Hindlimb muscle (tissue), 1 donor: ENCODE data around the gene PALMD. TPM values are rescaled to one million over a fixed set of nuclear protein-coding genes. Genes with fewer than 3 reads are reported as not detected.

Experiments
- DNase-seq: peaks from one replicate; pipeline ENCODE4 v3.0.0-alpha.2; 2013
- polyA plus RNA-seq: library from polyadenylated mRNA; unstranded; fragments of 120-200 nt; gene quantifications from one replicate; pipeline ENCODE4 v1.2.1, GENCODE V29; 2013; ENCODE audit not compliant: insufficient read length

Gene PALMD
- polyA plus RNA-seq, 1 donor = 106 TPM

GRCh38 chr1:99700020-99700419, 54.1 kb downstream of the PALMD start:
- no peak for DNase-seq

DNA sequence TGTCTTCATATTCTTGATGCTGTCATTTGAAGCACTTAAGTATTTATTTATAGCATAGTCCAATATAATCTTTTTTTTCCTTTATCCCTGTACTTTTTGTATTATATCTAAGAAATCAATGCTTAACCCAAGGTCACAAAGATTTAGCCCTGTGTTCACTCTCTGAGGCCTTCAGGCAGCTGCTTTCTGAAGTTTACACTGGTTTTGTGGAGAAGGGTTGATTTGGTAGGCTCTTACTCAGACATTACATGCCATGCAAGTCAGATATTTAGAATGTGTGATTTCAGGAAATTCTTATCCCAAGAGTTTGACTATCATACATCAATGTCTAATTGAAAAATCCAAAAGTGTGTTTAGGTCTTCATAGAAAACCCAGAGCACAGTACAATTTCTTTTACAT, 56.3 kb downstream of the PALMD start:
- no peak for DNase-seq

- no peak for DNase-seq
These were observed 58.5 kb downstream of the PALMD start for GRCh38 chr1:99704356-99704816.

GRCh38 chr1:99705385-99705784, 59.5 kb downstream of the PALMD start:
- no peak for DNase-seq

DNA sequence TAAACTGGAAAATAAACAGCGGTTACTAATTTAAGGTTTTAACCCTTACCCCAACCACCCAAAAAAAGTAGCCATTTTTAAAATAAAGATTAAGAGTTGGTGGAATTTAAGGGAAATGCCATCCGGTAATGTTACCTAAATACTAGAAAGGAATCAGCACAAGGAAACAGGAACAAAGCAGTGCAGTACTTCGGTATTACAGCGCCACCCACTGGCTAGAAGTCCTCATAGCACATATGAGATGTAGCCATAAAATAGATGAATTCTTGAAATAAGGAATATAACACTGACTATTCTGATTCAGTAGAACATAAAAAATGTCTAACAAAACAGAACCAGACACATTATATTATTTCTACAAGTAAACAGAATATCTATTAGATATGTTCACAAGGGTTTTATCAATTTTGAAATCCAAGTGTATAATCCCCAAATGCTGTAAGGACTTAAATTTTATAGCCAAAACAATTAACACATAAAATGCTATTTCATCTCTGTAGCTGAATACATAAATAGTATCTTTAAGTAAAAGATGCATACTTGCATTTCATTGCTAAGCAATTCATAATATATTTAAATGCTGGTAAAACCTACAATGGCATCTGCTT, 61.7 kb downstream of the PALMD start:
- peak; percentile 67 for DNase-seq

DNA sequence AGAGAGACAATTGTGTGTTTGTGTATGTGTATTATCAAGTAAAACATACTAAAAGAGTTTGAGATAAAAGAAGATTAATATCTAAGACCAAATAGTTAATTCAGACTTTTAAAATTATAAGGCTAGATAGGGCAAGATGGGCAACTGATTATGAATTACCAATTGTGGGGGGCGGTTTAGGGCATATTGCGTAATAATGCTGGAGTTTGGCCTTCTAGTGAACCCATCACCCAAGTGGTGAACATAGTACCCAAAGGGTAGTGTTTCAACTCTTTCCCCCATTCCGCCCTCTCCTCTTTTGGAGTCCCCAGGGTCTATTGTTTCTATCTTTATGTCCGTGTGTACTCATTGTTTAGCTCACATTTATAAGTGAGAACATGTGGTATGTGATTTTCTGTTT, 65.1 kb downstream of the PALMD start:
- no peak for DNase-seq

GRCh38 chr1:99713006-99713405, 67.1 kb downstream of the PALMD start:
- DNase-seq = no peak

DNA sequence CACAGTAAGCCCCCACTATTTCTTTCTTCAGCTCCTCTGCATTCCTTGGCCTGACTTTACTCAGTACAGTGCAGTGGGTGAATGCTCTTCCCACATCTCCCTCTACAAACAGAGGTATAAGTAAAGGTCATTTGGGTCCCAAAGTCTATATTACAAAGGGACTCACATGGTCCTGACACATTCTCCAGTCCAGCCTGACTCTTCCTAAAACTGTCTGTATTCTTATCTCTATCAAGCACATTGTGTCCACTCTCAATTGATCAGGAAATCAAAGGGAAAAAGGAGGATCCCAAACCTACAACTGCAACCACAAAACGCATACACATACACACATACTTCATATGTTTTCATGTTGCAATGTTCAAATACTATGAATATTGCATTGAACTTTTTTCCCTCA, 71.1 kb downstream of the PALMD start:
- DNase-seq = no peak

DNA sequence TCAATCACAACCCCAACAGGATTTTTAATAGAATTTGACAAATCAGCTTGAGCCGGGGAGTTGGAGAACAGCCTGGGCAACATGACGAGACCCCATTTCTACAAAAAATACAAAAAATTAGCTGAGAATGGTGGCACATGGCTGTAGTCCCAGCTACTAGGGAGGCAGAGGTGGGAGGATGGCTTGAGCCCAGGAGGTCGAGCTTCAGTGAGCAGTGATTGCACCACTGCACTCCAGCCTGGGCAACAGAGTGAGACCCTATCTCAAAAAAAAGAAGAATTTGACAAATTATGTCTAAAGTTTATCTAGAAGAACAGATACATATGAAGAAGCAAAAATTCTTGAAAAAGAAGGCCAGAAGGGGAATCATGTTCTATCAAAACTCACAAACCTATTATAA, 77.3 kb downstream of the PALMD start:
- DNase-seq = no peak

DNA sequence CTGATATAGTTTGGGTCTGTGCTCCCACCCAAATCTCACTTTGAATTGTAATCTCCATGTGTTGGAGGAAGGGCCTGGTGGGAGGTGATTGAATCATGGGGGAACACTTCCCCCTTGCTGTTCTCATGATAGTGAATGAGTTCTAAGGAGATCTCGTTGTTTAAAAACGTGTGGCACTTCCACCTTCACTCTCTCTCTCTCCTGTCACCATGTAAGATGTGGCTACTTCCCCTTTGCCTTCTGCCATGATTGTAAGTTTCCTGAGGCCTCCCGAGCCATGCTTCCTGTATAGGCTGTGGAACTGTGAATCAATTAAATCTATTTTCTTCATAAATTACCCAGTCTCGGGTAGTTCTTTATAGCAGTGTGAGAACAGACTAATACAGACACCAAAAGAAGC, 80.1 kb downstream of the PALMD start:
- no peak for DNase-seq

DNA sequence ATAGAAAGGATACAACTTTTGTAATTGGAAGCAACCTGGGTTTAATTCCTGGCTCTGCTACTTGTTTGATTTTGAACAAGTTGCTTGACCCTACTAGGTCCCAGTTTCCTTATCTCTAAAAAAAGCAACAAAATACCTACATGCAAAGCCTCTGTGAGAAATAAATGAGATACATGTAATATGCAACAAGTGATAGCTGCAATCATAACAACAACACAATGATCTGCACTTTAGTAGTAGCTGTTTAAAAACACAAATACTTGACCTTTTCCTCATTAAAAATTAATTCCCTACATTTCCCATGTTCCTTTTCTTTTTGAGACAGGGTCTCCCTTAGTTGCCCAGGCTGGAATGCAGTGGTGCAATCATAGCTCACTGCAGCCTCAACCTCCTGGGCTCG, 80.5 kb downstream of the PALMD start:
- DNase-seq = no peak

DNA sequence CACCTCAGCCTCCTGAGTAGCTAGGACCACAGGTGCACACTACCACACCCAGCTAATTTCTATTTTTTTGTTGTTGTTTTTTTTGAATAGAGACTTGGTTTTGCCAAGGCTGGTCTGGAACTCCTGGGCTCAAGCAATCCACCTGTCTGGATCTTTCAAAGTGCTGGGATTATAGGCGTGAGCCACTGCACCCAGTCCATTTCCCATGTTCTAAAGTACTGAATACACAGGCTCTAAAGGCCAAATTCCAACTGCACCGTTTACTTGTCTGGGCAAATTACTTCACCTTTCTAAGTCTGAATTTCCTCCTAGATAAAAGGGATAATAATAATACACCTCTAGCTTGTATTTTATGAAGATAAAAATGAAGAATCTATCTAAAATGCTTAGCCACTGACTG, 80.9 kb downstream of the PALMD start:
- no peak for DNase-seq

- no peak for DNase-seq
These were observed 81.8 kb downstream of the PALMD start for GRCh38 chr1:99727575-99728185.

DNA sequence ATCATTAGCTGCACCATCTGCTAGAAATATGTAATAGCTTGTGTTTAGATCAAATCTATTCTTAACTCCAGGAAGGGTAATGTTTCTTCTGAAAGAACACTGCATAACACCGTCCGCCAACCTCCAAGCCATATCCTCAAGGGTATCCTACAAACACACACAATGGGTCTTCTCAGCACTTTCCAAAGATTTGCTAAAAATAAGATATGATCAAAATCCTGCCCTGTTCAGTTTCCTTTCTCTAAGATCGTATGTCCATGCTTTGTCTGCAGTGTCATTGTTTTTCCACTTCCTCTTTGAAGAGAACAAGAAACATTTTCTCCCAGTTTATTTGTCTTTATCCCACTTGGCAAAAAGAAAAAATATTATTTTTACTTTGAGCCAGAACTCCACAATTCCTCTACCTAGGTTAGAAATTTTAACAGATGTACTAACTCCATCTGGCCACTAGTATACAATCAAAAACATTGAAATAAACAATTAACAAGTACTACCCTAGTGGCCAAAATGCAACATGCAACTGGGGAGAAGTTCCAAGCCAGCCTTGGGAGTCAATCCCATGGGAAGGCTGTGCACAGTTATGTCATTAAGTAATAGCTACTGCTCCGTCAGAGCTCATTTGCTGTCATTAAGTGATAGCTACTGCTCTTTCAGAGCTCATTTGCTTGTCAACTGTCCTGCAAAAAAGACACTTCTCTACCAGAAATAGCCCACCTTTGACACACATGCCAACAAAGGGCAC, 82.8 kb downstream of the PALMD start:
- no peak for DNase-seq

- DNase-seq = no peak
These were observed 85.5 kb downstream of the PALMD start for GRCh38 chr1:99731384-99731783.

DNA sequence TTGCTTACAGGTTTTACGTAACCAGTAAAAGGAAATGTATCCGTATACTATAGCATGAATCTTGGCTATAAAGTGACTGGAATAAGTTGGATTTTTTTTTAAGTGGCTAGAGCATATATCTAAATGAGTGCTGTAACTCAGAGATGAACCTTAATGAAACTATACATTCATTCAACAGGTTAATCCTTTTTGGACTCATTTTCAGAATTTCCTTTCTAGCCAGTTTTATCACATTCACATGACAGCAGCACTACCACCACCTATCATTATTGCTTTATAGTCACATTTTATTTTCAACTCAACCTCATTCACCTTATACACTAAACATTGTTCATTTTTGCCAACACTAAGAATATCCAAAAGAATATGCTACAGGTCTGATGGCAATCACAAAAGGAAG, 89.9 kb downstream of the PALMD start:
- no peak for DNase-seq

DNA sequence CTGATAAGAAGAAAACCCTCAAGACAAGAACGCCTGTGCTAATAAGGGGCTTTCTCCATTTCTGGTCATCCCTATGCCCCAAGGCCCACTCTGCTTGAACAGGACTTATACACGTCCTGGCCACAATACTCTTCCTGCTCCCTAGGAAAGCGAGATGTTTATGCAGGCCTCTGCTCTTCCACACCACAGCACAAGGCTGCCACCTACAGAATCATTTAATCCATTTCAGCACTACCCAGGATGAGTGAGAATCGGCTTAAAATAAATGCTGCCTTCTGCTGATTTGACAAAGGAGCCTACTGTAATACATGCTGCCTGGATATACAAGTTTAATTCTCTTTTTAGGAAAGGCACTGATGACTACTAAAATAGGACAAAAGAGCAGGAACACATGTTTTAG, 91.1 kb downstream of the PALMD start:
- DNase-seq = peak; percentile 28

- DNase-seq = no peak
These were observed 93.0 kb downstream of the PALMD start for GRCh38 chr1:99738858-99739465.

GRCh38 chr1:99740141-99740540, 94.2 kb downstream of the PALMD start:
- DNase-seq = no peak
